ENCODE data around the gene CSTA. TPM values are rescaled to one million over a fixed set of nuclear protein-coding genes. Genes with fewer than 3 reads are reported as not detected.
"Not testable (repeated sequence)": the region's sequence is repeated elsewhere in the genome, so short reads cannot be mapped to it uniquely, and the experiment has no call there.

Gene CSTA
- total RNA-seq, 1 experiment from 2014 or later: not detected

GRCh38 chr3:122365582-122366378 is 40.7 kb downstream of the CSTA start:
- DNase-seq (ENCODE audit: low spot score); in situ Hi-C loops (cut with HindIII; ENCODE audit: low sequenced_read_pairs): not testable (repeated sequence)

- no peak for DNase-seq (ENCODE audit: low spot score)
Observed at GRCh38 chr3:122366379-122366749, 41.3 kb downstream of the CSTA start.

GRCh38 chr3:122374034-122374433 is 49.0 kb downstream of the CSTA start:
- in situ Hi-C loops (cut with HindIII; ENCODE audit: low sequenced_read_pairs): no loop called here
- DNase-seq (ENCODE audit: low spot score): no peak

More at GRCh38 chr3:122366379-122366749, 41.3 kb downstream of the CSTA start:
- in situ Hi-C loops (cut with HindIII; ENCODE audit: low sequenced_read_pairs): no loop called here

- in situ Hi-C loops (cut with HindIII; ENCODE audit: low sequenced_read_pairs): no loop called here
- no peak for DNase-seq (ENCODE audit: low spot score)
Observed at GRCh38 chr3:122377975-122378374, 52.9 kb downstream of the CSTA start.

GRCh38 chr3:122382888-122383666 is 58.0 kb downstream of the CSTA start, which contains the start of gene MIX23:
TSS of gene MIX23 (minus strand) at chr3:122383231. CDS start at chr3:122383224, 7 bp downstream.
- in situ Hi-C loops (cut with HindIII; ENCODE audit: low sequenced_read_pairs): no loop called here
- peak; percentile 92 for DNase-seq (ENCODE audit: low spot score)

GRCh38 chr3:122383771-122384697 is 59.0 kb downstream of the CSTA start, which contains the start of gene FAM162A:
TSS of gene FAM162A (plus strand) at chr3:122384182. CDS start at chr3:122384266, 84 bp downstream.
- DNase-seq (ENCODE audit: low spot score): peak; percentile 95
- in situ Hi-C loops (cut with HindIII; ENCODE audit: low sequenced_read_pairs): no loop called here

- no peak for DNase-seq (ENCODE audit: low spot score)
- in situ Hi-C loops (cut with HindIII; ENCODE audit: low sequenced_read_pairs): no loop called here
Observed at GRCh38 chr3:122387709-122388108, 62.7 kb downstream of the CSTA start.

GRCh38 chr3:122389197-122389596 is 64.1 kb downstream of the CSTA start:
- DNase-seq (ENCODE audit: low spot score): no peak
- in situ Hi-C loops (cut with HindIII; ENCODE audit: low sequenced_read_pairs): no loop called here

- in situ Hi-C loops (cut with HindIII; ENCODE audit: low sequenced_read_pairs): no loop called here
Observed at GRCh38 chr3:122389892-122390291, 64.8 kb downstream of the CSTA start.

GRCh38 chr3:122390665-122391064 is 65.6 kb downstream of the CSTA start:
- DNase-seq (ENCODE audit: low spot score): no peak
- in situ Hi-C loops (cut with HindIII; ENCODE audit: low sequenced_read_pairs): no loop called here

More at GRCh38 chr3:122389892-122390291, 64.8 kb downstream of the CSTA start:
- DNase-seq (ENCODE audit: low spot score): no peak

Other genes with a start within 250 kb of the CSTA start
- not detected in 2 replicates for gene CASR, start 141.6 kb upstream of the CSTA start, total RNA-seq (2014; rRNA removed; shearing (Covaris generic))
- gene MIX23, start 58.0 kb downstream of the CSTA start, total RNA-seq (2014; rRNA removed; shearing (Covaris generic)): 72.6 and 93.7 TPM in 2 replicates
- 35.6 and 58.4 TPM in 2 replicates for gene FAM162A, start 58.9 kb downstream of the CSTA start, total RNA-seq (2014; rRNA removed; shearing (Covaris generic))
- 1.5 and 3.5 TPM in 2 replicates for gene WDR5B, start 90.8 kb downstream of the CSTA start, total RNA-seq (2014; rRNA removed; shearing (Covaris generic))
- 30.8 and 58.9 TPM in 2 replicates for gene KPNA1, start 189.7 kb downstream of the CSTA start, total RNA-seq (2014; rRNA removed; shearing (Covaris generic))
- gene PARP9, start 239.1 kb downstream of the CSTA start, total RNA-seq (2014; rRNA removed; shearing (Covaris generic)): 3.8 and 4.1 TPM in 2 replicates
- gene DTX3L, start 239.1 kb downstream of the CSTA start, total RNA-seq (2014; rRNA removed; shearing (Covaris generic)): 4.9 and 5.3 TPM in 2 replicates

Data from G401 (cell line).